ENCODE results near the gene WFIKKN2. TPM values are rescaled to one million over a fixed set of nuclear protein-coding genes. Genes with fewer than 3 reads are reported as not detected.
A peak's percentile ranks its signal among the peaks of the same experiment; 100 is the strongest.
"Not testable (repeated sequence)": the region's sequence is repeated elsewhere in the genome, so short reads cannot be mapped to it uniquely, and the experiment has no call there.

Gene WFIKKN2
- total and polyA plus RNA-seq, 5 experiments from 2014 or later: not detected

- DNase-seq: no peak
- POLR2A ChIA-PET: interaction anchor here (0.9 to 6.2 kb wide), 9 partner anchors 8 to 99 kb away, joined by 5 to 171 read pairs (median 6); partner anchors contain the start of gene TOB1
- peaks cover 11 to 33% (median 25%) of the 10 kb centered on the region in 4 donors for H3K4me1 Mint-ChIP-seq
- H3K27ac Mint-ChIP-seq: peak overlapping the region in 7 of 10 donors; percentile 4 to 66 (median 49)
- no peak for ATAC-seq
- no peaks in the 10 kb centered on the region for H3K36me3 Mint-ChIP-seq
- peak overlapping the region in 1 of 10 donors; percentile 43 for H3K4me3 Mint-ChIP-seq
- H3K9me3 Mint-ChIP-seq: no peaks in the 10 kb centered on the region
- H3K27me3 Mint-ChIP-seq: no peaks in the 10 kb centered on the region
Measured at GRCh38 chr17:50853781-50854180, 18.4 kb downstream of the WFIKKN2 start.

GRCh38 chr17:50855708-50856330, 20.4 kb downstream of the WFIKKN2 start:
- Mint-ChIP-seq H3K27me3 (no peaks in the 10 kb centered on the region), H3K4me3 (no peak overlapping the region), H3K27ac (peak overlapping the region in 1 of 10 donors; percentile 63), H3K36me3 (peaks cover 0 to 4% (median 0%) of the 10 kb centered on the region in 3 donors), H3K4me1 (peaks cover 12 to 38% (median 28%) of the 10 kb centered on the region in 4 donors), H3K9me3 (no peaks in the 10 kb centered on the region)
- DNase-seq: no peak
- no peak for ATAC-seq
- POLR2A ChIA-PET: interaction anchor here (0.7 to 6.2 kb wide), 6 partner anchors 11 to 94 kb away, joined by 4 to 171 read pairs (median 4); partner anchors contain the start of gene TOB1

GRCh38 chr17:50856431-50856830, 21.0 kb downstream of the WFIKKN2 start:
- Mint-ChIP-seq H3K9me3 (no peaks in the 10 kb centered on the region), H3K4me1 (peaks cover 14 to 43% (median 33%) of the 10 kb centered on the region in 4 donors), H3K4me3 (no peak overlapping the region), H3K27me3 (no peaks in the 10 kb centered on the region), H3K36me3 (peaks cover 0 to 10% (median 0%) of the 10 kb centered on the region in 3 donors), H3K27ac (no peak overlapping the region)
- DNase-seq (no peak), ATAC-seq (no peak)
- POLR2A ChIA-PET: interaction anchor here (0.7 to 6.2 kb wide), 6 partner anchors 10 to 93 kb away, joined by 4 to 171 read pairs (median 4); partner anchors contain the start of gene TOB1

- no peak for DNase-seq
- Mint-ChIP-seq H3K36me3 (peaks cover 5 to 28% (median 8%) of the 10 kb centered on the region in 3 donors), H3K4me3 (no peak overlapping the region), H3K9me3 (no peaks in the 10 kb centered on the region), H3K4me1 (peaks cover 21 to 37% (median 33%) of the 10 kb centered on the region in 4 donors), H3K27me3 (no peaks in the 10 kb centered on the region), H3K27ac (peak overlapping the region in 5 of 10 donors; percentile 27 to 66 (median 52))
- ATAC-seq: no peak
- POLR2A ChIA-PET: interaction anchor here (1.0 to 10.1 kb wide), 2 partner anchors 8 to 86 kb away, joined by 6 to 535 read pairs; partner anchors contain the start of gene TOB1
Measured at GRCh38 chr17:50858486-50859225, 23.3 kb downstream of the WFIKKN2 start.

- H3K4me1 Mint-ChIP-seq: peaks cover 18 to 44% (median 38%) of the 10 kb centered on the region in 4 donors
- not testable (repeated sequence) for H3K27me3 Mint-ChIP-seq, H3K9me3 Mint-ChIP-seq, H3K4me3 Mint-ChIP-seq, DNase-seq, ATAC-seq
- H3K27ac Mint-ChIP-seq: peak overlapping the region in 5 of 10 donors; percentile 35 to 73 (median 46)
- POLR2A ChIA-PET: interaction anchor here (0.9 to 10.1 kb wide), 3 partner anchors 25 to 85 kb away, joined by 3 to 535 read pairs (median 4); no protein-coding TSS in a partner anchor
- H3K36me3 Mint-ChIP-seq: peaks cover 5 to 33% (median 8%) of the 10 kb centered on the region in 3 donors
Measured at GRCh38 chr17:50859727-50860126, 24.3 kb downstream of the WFIKKN2 start.

- ATAC-seq (no peak), DNase-seq (no peak)
- Mint-ChIP-seq H3K4me3 (peak overlapping the region in 9 of 10 donors; percentile 15 to 73 (median 51)), H3K4me1 (peaks cover 17 to 46% (median 41%) of the 10 kb centered on the region in 4 donors), H3K27ac (peak overlapping the region in 8 of 10 donors; percentile 1 to 82 (median 9)), H3K9me3 (peaks cover 0 to 4% (median 0%) of the 10 kb centered on the region in 9 donors), H3K36me3 (peaks cover 9 to 40% (median 12%) of the 10 kb centered on the region in 3 donors), H3K27me3 (no peaks in the 10 kb centered on the region)
- POLR2A ChIA-PET: interaction anchor here (0.7 to 10.1 kb wide), 9 partner anchors 8 to 93 kb away, joined by 3 to 535 read pairs (median 3); no protein-coding TSS in a partner anchor
Measured at GRCh38 chr17:50861334-50861676, 25.9 kb downstream of the WFIKKN2 start.

- Mint-ChIP-seq H3K27ac (peak overlapping the region in 8 of 10 donors; percentile 4 to 82 (median 40)), H3K4me3 (peak overlapping the region in 8 of 10 donors; percentile 3 to 99 (median 62)), H3K9me3 (peaks cover 0 to 4% (median 0%) of the 10 kb centered on the region in 9 donors), H3K36me3 (peaks cover 9 to 40% (median 12%) of the 10 kb centered on the region in 3 donors), H3K4me1 (peaks cover 17 to 46% (median 42%) of the 10 kb centered on the region in 4 donors), H3K27me3 (no peaks in the 10 kb centered on the region)
- ATAC-seq (no peak), DNase-seq (no peak)
- POLR2A ChIA-PET: interaction anchor here (1.1 to 10.1 kb wide), 11 partner anchors 9 to 93 kb away, joined by 3 to 544 read pairs (median 5); no protein-coding TSS in a partner anchor
Measured at GRCh38 chr17:50861822-50862528, 26.6 kb downstream of the WFIKKN2 start.

- H3K27ac Mint-ChIP-seq: peak overlapping the region; percentile 86 to 100 (median 98)
- no peak for ATAC-seq
- peak overlapping the region; percentile 80 to 100 (median 98) for H3K4me3 Mint-ChIP-seq
- H3K9me3 Mint-ChIP-seq: peaks cover 0 to 4% (median 0%) of the 10 kb centered on the region in 9 donors
- DNase-seq: peak in 5 of 10 donors; percentile 8 to 24 (median 17)
- POLR2A ChIA-PET: interaction anchor here (0.6 to 10.1 kb wide), 9 partner anchors 10 to 92 kb away, joined by 3 to 544 read pairs (median 31); no protein-coding TSS in a partner anchor
- peaks cover 9 to 40% (median 12%) of the 10 kb centered on the region in 3 donors for H3K36me3 Mint-ChIP-seq
- peaks cover 25 to 58% (median 51%) of the 10 kb centered on the region in 4 donors for H3K4me1 Mint-ChIP-seq
- peaks cover 0 to 1% (median 0%) of the 10 kb centered on the region in 5 donors for H3K27me3 Mint-ChIP-seq
Measured at GRCh38 chr17:50863221-50863843, 27.9 kb downstream of the WFIKKN2 start.

GRCh38 chr17:50863931-50864330, 28.5 kb downstream of the WFIKKN2 start:
- peaks cover 27 to 62% (median 54%) of the 10 kb centered on the region in 4 donors for H3K4me1 Mint-ChIP-seq

GRCh38 chr17:50864747-50865059, 29.3 kb downstream of the WFIKKN2 start:
- Mint-ChIP-seq H3K4me1 (peaks cover 29 to 65% (median 59%) of the 10 kb centered on the region in 4 donors), H3K9me3 (peaks cover 0 to 4% (median 0%) of the 10 kb centered on the region in 9 donors), H3K4me3 (peak overlapping the region; percentile 80 to 100 (median 98)), H3K36me3 (peaks cover 9 to 40% (median 12%) of the 10 kb centered on the region in 3 donors), H3K27ac (peak overlapping the region; percentile 96 to 100 (median 98)), H3K27me3 (peaks cover 0 to 1% (median 0%) of the 10 kb centered on the region in 5 donors)
- DNase-seq (no peak), ATAC-seq (no peak)
- POLR2A ChIA-PET: interaction anchor here (0.9 to 10.1 kb wide), 12 partner anchors 8 to 157 kb away, joined by 3 to 544 read pairs (median 55); partner anchors contain the start of genes ANKRD40 and LUC7L3

More at GRCh38 chr17:50863931-50864330, 28.5 kb downstream of the WFIKKN2 start:
- peaks cover 0 to 4% (median 0%) of the 10 kb centered on the region in 9 donors for H3K9me3 Mint-ChIP-seq
- peak overlapping the region; percentile 93 to 100 (median 98) for H3K27ac Mint-ChIP-seq
- H3K27me3 Mint-ChIP-seq: peaks cover 0 to 1% (median 0%) of the 10 kb centered on the region in 5 donors
- no peak for DNase-seq
- peak overlapping the region; percentile 80 to 100 (median 98) for H3K4me3 Mint-ChIP-seq
- H3K36me3 Mint-ChIP-seq: peaks cover 9 to 40% (median 12%) of the 10 kb centered on the region in 3 donors
- POLR2A ChIA-PET: interaction anchor here (0.6 to 10.1 kb wide), 9 partner anchors 9 to 91 kb away, joined by 3 to 544 read pairs (median 31); no protein-coding TSS in a partner anchor
- ATAC-seq: no peak

All from naive thymus-derived CD8-positive, alpha-beta T cell (primary cell).